GM19099 (cell line): Measurements from ENCODE around the gene AADAT.

Source experiments
- POLR2A ChIP-seq: IDR thresholded peaks from 3 replicates; pipeline ENCODE4 v1.6.1; 2011; ENCODE audit warnings: low read depth; ENCODE audit not compliant: insufficient read length; ENCODE audit errors: extremely low read depth

AADAT gene

DNA sequence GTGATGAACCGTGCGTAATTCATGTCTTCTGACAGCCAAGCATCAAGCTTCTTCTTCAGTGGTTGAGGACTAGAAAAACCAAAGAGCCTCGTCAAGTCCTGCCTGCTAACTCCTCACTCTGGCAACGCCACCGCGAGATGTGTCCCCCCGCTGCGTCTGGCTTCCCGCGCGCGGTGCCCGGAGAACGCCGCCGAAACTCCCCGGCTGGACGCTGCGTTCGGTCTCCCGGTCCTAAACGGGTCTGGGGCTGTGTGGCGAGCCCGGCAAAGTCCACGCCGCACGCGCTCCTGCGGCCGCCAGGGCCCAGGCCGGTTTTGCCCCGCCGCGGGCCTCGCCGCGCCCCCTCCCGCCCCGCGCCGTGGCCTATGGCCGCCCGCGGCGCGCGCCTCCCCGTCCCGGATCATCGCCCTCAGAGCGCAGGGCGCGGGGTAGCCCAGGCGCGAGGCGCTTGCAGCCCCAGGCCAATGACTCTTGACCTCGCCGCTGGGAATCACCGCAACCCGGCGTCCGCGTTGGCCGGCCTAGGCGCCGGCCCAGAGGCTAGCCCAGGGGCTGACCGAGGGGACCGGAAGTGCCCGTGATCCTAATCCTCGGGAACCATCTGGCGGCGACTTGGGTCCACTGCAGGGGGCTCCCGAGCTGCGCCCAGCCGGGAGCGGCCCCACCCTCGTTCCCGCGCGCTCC, at the start of gene AADAT:
TSS of gene AADAT (minus strand) at position 289 of the 684 bp plus-strand sequence. CDS start at position 23, 266 bp downstream.
- TF ChIP-seq POLR2A: no peak

- TF ChIP-seq POLR2A: no peak
Measured at GRCh38 chr4:170138580-170139194, 48.9 kb upstream of the AADAT start.

GRCh38 chr4:170137927-170138326, 48.2 kb upstream of the AADAT start:
- no peak for TF ChIP-seq POLR2A

- TF ChIP-seq POLR2A: no peak
Measured at GRCh38 chr4:170137466-170137865, 47.7 kb upstream of the AADAT start.

GRCh38 chr4:170134821-170135220, 45.1 kb upstream of the AADAT start:
- TF ChIP-seq POLR2A: no peak

DNA sequence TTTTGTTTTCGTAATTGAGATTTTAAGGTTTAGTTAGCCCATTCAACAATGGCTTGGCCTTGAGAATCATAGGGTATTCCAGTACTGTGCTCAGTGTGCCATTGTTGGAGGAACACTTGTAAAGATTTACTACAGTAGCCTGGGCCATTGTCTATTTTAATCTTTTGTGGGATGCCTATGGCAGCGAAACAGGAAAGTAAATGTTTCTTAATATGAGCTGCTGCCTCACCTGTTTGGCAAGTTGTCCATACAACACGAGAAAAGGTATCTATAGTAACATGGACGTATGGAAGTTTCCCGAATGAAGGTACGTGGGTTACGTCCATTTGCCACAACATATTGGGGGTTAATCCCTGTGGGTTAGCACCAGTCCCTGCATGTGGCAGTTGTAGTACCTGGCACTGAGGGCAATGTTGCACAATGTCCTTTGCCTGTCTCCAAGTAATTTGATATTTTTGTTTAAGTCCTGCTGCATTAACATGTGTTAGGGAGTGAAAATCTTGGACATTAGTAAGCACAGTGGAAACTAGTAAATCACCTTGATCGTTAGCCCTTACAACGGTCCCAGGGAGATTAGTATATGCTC, 38.6 kb upstream of the AADAT start:
- TF ChIP-seq POLR2A: no peak

DNA sequence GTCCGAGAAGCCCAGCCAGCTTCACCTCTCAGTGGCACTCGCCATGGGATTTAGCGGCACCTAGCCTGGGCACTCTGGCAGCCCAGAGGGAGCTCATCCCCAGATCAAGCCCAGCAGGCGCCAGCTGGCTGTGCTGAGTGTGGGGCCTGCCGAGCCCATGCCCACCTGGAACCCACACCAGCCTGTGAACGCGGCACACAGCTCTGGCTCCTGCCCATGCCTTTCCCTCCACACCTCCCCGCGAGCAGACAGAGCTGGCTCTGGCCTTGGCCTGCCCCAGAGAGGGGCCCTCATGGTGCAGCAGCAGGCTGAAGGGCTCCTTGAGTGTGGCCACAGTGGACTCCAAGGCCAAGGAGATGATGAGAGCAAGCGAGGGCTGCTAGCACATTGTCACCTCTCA, 38.0 kb upstream of the AADAT start:
- no peak for TF ChIP-seq POLR2A

DNA sequence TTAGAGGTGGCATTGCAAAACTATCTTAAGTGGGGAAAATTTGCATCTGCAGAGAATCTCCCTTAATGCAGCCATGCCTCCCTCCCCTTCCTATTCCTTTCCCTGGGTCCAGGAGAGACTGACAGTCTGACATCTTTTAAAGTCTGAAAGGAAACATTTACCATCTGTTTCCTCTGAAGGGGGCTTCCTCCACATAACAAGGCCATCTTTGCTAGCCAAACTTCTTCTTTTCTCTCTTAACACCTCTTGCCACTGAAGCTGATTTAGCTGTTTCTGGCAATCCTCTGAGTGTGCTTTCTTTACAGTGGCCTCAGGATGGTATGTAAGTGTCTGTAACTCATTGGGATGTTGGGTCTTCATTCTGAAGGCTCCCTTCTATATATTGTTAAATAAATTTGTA, 34.6 kb upstream of the AADAT start:
- no peak for TF ChIP-seq POLR2A

DNA sequence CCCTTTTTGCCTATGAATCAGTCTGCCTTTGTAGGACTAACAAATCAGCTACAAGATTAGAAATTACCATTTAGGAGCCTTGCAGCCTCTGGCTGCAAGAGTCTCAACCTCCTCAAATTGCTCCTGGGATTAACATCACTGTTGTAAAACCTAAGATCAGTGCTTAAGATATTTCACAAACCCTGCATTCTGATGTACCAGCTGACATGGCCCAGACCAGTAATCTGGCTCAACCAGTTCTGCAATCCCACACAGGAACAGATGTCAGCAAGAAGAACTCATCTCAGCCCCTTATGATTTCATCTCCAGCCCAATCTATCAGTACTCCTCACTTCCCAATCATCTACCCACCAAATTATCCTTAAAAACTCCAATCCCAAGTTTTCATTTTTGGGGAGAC, 32.5 kb upstream of the AADAT start:
- no peak for TF ChIP-seq POLR2A

DNA sequence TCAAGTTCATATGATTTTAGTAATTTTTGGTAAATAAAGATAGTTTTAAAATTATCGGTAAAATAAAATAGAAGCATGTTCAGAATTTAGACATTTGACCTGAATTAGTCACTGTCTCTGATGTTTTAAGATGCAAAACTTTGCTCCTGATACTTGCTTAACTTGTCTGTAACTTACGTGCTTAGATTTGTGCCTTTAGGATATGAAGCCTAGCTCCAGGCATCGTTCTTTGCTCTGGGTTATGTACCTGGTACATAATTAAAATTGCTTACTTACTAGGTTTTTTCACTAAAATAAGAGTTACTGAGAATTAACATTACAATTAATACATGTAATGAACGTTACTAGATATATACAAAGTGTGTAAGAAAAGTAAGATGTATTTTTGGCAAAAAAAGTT, 24.9 kb upstream of the AADAT start:
- TF ChIP-seq POLR2A: no peak

GRCh38 chr4:170111546-170111945, 21.8 kb upstream of the AADAT start:
- no peak for TF ChIP-seq POLR2A

DNA sequence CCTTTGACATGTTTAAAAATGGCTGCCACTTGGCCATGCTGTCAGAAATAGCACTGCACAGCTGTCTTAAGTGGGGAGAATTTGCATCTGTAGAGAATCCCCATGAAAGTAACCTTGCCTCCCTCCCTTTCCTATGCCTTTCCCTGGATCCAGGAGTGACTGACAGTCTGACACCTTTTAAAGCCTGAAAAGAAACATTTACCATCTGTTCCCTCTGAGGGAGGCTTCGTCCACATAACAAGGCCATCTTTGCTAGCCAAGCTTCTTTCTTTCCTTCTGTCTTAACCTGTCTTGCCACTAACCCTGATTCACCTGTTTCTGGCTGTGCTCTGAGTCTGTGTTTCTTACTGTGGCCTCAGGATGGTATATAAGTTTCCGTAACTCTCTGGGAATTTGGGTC, 21.3 kb upstream of the AADAT start:
- TF ChIP-seq POLR2A: no peak

DNA sequence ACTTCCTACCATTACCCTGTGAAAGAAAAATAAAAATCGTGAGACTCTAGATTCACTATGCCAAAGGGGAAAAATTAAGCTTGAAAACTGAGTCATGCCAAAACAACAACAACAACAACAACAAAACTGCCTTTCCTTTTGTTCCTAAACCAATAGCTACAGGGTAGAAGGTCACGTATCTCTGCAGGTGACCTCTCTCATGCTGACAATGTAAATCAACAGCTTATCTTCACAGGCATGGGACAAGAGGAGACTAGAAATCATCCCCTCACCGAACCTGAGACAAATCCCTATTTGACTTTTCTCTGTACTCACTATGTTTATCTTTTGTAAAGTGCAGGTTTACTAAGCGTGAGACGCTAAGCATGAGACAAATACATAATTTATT, 20.5 kb upstream of the AADAT start:
- no peak for TF ChIP-seq POLR2A

- no peak for TF ChIP-seq POLR2A
Measured at GRCh38 chr4:170109586-170110284, 20.0 kb upstream of the AADAT start.

GRCh38 chr4:170106900-170107299, 17.1 kb upstream of the AADAT start:
- TF ChIP-seq POLR2A: no peak

- TF ChIP-seq POLR2A: no peak
Measured at GRCh38 chr4:170102426-170102825, 12.7 kb upstream of the AADAT start.
